D721Med (cell line): ENCODE data around the gene PTX4.
"Not testable (repeated sequence)": the region's sequence is repeated elsewhere in the genome, so short reads cannot be mapped to it uniquely, and the experiment has no call there.

Source experiments
- DNase-seq: peaks from one replicate; pipeline ENCODE4 v3.0.0; 2011; ENCODE audit warnings: low spot score; ENCODE audit not compliant: insufficient read length
- FAIRE-seq: peaks from 2 replicates; lab custom pipeline; 2011; peaks lifted over from hg19 to GRCh38; lab: Jason Lieb, UNC
- TF ChIP-seq, protein P1 (sequence below): IDR thresholded peaks from 2 replicates; pipeline ENCODE4 v1.5.1; 2012; ENCODE audit warnings: mild to moderate bottlenecking, control low read depth; ENCODE audit not compliant: insufficient read depth; ENCODE audit errors: missing control alignments

PTX4 gene

DNA sequence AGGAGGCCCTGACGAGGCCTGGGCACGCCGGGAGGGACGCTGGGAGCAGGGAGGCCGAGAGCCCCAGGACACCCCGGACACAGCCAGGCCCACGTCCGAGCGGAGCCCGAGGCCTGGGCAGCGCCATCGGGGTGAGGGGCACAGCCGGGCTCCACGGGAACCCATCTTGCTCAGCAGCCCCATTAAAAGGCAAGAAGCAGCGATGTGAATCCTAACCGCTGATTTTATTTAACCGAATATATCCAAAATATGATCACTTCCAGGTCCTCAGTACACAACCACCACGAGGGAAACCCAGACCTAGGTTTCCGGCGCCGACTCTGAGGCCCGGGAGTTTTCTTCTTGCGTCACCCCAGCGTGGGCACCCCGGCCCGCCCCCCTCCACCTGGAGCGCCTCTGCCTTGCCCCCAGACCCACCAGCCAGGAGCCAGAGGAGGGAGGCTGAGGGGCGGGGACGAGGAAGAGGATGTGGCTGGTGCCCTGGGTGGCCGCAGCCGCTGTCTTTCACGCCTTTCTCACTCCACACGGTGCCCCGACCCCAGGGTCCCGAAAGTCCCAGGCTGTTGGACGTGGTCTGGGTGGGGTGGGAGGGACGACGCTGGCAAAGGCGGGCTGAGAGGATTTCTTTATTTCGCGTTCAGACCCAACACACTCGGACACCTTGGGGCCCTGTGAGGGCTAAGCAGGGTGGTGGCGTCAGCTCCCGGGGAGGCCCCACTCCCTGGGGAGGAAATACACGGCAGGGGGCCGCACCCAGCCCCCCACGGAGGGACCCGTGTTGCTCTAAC, 43.8 kb downstream of the PTX4 start:
- no peak for DNase-seq
- no peak for FAIRE-seq
- TF ChIP-seq, protein P1, sequence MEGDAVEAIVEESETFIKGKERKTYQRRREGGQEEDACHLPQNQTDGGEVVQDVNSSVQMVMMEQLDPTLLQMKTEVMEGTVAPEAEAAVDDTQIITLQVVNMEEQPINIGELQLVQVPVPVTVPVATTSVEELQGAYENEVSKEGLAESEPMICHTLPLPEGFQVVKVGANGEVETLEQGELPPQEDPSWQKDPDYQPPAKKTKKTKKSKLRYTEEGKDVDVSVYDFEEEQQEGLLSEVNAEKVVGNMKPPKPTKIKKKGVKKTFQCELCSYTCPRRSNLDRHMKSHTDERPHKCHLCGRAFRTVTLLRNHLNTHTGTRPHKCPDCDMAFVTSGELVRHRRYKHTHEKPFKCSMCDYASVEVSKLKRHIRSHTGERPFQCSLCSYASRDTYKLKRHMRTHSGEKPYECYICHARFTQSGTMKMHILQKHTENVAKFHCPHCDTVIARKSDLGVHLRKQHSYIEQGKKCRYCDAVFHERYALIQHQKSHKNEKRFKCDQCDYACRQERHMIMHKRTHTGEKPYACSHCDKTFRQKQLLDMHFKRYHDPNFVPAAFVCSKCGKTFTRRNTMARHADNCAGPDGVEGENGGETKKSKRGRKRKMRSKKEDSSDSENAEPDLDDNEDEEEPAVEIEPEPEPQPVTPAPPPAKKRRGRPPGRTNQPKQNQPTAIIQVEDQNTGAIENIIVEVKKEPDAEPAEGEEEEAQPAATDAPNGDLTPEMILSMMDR, result no peak

DNA sequence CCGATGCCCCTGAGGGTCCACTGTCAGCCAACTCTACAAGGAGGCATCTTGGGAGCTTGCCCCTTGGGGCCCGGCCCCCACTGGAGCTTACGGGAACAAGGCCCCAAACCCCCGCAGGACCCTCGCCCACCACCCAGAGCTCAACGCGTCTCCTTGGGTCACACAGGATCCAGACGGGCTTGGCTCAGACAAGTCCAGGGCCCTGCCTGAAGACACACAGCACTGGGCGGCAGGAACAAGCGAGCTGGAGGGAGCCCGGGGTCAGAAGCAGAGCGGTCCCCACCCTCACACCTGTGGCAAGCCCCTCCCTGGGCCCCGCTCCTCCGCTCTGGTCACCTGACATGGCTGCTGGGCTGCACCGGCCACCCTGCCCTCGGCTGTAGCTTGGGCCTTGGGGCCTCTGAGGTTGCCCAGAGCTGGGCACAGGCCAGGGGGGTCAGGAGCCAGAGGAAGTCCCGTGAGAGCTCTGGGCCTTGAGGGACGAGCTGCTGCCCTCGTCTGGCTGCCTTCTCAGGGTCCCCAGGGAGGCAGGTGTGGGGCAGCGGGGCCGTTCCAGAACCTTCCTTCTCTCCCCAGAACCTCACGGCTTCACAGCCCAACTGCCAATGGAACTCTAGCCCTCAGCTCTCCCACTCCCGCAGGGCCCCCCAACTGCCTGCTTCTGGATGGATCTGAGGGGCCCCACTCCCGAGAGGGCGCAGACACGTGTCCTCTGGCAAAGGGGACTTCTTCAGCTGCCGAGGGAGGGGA, 44.6 kb downstream of the PTX4 start, which contains the start of gene CCDC154:
TSS of gene CCDC154 (minus strand) at position 577 of the 750 bp plus-strand sequence. CDS start at position 343, 234 bp downstream.
- TF ChIP-seq, protein P1, result no peak
- no peak for DNase-seq
- no peak for FAIRE-seq

DNA sequence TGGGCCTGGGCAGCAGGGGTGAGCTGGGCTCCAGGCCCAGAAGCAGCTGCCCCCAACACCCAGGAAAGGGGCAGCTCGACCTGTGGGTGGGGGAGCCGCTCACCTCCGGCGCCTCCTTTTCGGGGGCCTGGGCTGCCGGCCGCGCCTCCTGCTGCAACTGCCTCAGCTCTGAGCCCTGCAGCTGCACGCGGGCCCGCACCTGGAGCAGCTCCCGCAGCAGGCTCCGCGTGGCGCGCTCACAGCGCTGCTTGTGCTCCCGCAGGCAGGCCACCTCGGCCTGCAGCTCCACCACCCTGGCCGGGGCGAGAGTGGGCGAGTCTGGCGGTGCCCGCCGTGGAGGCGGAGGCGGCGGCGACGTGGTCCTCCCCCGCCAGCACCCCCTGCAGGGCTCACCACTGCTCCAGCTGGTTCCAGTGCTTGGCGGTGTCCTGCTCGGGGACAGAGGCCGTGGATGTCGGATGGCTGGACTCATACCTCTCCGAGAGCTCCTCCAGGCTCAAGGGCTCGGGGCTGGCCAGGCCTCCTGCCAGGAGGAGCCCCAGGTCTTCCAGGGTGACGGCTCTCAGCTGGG, 45.3 kb downstream of the PTX4 start:
- DNase-seq, result no peak
- FAIRE-seq, result no peak
- TF ChIP-seq, protein P1, result no peak

DNA sequence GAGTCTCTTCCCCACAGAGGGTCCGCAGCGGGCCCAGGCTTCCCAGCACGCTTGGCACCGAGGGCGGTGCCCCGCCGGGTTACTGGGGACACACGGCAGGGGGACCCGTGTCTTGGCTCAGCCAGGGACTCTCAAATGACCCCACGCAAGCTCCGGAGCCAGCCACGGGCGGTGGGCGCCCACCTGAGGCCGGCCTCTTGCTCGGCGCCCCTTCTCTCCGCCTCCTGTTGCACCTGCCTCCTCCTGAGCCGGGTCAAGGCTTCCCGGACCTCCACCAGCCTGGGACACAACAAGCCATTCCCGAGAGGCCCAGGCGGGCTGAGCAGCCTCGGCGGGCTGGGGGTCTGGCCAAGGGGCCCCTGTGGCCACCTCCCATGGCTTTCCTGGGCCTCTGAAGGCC, 46.0 kb downstream of the PTX4 start:
- TF ChIP-seq, protein P1, result no peak
- DNase-seq (no peak), FAIRE-seq (no peak)

DNA sequence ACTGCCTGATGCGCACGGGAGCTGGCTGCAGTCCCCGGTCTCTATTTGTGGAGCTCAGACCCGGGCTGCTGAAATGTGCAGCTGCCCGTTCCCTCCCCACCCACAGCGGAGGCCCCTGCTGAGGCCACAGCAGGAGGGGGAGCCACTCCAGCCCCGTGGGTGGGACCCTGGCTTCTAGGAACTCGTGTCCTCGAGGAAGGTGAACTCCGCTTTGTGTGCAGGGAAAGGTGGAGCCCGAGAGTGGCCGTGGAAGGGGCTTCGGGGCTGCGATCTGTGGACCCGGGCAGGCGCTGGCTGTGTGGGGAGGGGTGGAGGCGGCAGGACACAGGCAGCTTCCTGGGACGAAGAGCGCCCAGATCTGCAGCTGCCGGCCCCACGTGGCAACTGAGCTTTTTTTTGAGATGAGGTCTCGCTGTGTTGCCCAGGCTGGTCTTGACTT, 47.3 kb downstream of the PTX4 start:
- TF ChIP-seq, protein P1, result no peak
- DNase-seq (no peak), FAIRE-seq (no peak)

DNA sequence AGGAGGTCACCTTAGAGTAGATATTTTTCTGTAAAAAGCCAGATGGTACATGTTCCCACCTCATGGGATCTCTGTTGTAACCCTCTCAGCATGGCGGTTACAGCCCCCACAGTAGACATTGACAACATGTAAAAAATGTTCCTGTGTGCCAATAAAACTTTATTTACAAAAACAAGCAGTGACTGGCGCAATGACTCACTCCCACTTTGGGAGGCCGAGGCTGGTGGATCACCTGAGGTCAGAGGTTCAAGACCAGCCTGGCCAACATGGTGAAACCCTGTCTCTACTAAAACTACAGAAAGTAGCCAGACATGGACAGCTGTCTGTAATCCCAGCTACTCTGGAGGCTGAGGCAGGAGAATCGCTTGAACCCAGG, 49.1 kb downstream of the PTX4 start:
- not testable (repeated sequence) for FAIRE-seq, DNase-seq

DNA sequence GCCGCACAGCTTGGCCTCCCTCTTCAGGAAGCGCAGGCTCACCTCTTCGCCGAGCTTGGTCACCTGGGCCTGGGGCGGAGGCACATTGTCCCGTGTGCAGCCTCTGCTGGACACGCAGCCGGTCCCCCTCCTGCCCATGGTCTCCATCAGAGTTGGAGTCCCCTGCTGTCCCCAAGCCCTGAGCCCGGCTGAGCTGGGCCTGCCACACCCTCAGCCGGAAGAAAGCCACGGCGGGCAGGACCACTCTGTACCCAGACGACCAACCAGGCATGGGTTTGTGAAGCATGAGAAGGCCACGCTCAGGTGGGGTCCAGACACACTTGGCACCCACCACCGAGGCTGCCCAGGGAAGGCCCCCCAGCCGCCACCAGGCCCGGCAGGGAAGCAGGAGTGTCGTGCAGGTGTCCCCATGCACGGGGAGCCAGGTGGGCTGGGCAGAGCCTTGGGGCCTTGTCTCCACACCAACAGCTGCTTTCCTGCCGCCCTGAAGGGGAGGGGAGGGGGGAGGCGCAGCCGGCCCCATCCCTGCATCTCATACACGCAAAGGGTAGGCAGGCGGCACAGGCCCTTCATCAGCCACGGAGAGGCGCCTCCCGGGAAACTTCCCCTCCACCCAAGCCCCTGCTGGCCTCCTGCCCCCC, 49.6 kb downstream of the PTX4 start:
- no peak for FAIRE-seq
- no peak for DNase-seq
- TF ChIP-seq, protein P1, result no peak
